ENCODE results near the gene CLDN19. TPM values are rescaled to one million over a fixed set of nuclear protein-coding genes. Genes with fewer than 3 reads are reported as not detected.
A peak's percentile ranks its signal among the peaks of the same experiment; 100 is the strongest.

Gene CLDN19
- total RNA-seq, 1 donor from 2014 or later, result 0.19 TPM

- no peaks in the 10 kb centered on the region for H3K9me3 ChIP-seq (ENCODE audit: low read depth)
- no peak overlapping the region for H3K9ac ChIP-seq
- H3K36me3 ChIP-seq, result no peaks in the 10 kb centered on the region
- H3K79me2 ChIP-seq (ENCODE audit: low read depth), result no peaks in the 10 kb centered on the region
- Mint-ChIP-seq H3K36me3 (peaks cover 36% of the 10 kb centered on the region), H3K9me3 (no peaks in the 10 kb centered on the region), H3K4me3 (no peak overlapping the region), H3K27ac (no peak overlapping the region), H3K27me3 (ENCODE audit: insufficient read depth, low read depth) (no peaks in the 10 kb centered on the region), H3K4me1 (no peaks in the 10 kb centered on the region)
- H4K20me1 ChIP-seq (ENCODE audit: low read depth), result peaks cover 6% of the 10 kb centered on the region
- H3K4me2 ChIP-seq, result no peak overlapping the region
- no peak overlapping the region for H2AFZ ChIP-seq (replicated peaks)
- no peak overlapping the region for H3K4me3 ChIP-seq
- no peak for TF ChIP-seq EZH2 (IDR thresholded peaks at IDR 0.05)
- TF ChIP-seq CTCF (IDR thresholded peaks at IDR 0.05), result no peak
- TF ChIP-seq EZH2phosphoT487 (IDR thresholded peaks at IDR 0.05), result no peak
- no peak overlapping the region for H3K27ac ChIP-seq
- H3F3A ChIP-seq (ENCODE audit: low read depth), result peaks cover 4% of the 10 kb centered on the region
- no peaks in the 10 kb centered on the region for H3K27me3 ChIP-seq
- DNase-seq (ENCODE audit: low spot score), result no peak
- H3K4me1 ChIP-seq, result no peaks in the 10 kb centered on the region
Observed at GRCh38 chr1:42780176-42780575, 40.1 kb upstream of the CLDN19 start.

GRCh38 chr1:42779725-42780124 is 39.7 kb upstream of the CLDN19 start:
- TF ChIP-seq EZH2 (IDR thresholded peaks at IDR 0.05) (no peak), EZH2phosphoT487 (IDR thresholded peaks at IDR 0.05) (no peak), CTCF (IDR thresholded peaks at IDR 0.05) (no peak)
- Mint-ChIP-seq H3K27me3 (ENCODE audit: insufficient read depth, low read depth) (no peaks in the 10 kb centered on the region), H3K27ac (no peak overlapping the region), H3K36me3 (peaks cover 40% of the 10 kb centered on the region), H3K4me1 (no peaks in the 10 kb centered on the region), H3K4me3 (no peak overlapping the region), H3K9me3 (no peaks in the 10 kb centered on the region)
- no peaks in the 10 kb centered on the region for H3K79me2 ChIP-seq (ENCODE audit: low read depth)
- H3K9ac ChIP-seq, result no peak overlapping the region
- H3K27me3 ChIP-seq, result no peaks in the 10 kb centered on the region
- no peak for DNase-seq (ENCODE audit: low spot score)
- peaks cover 6% of the 10 kb centered on the region for H4K20me1 ChIP-seq (ENCODE audit: low read depth)
- peaks cover 4% of the 10 kb centered on the region for H3F3A ChIP-seq (ENCODE audit: low read depth)
- no peak overlapping the region for H3K4me3 ChIP-seq
- H3K4me1 ChIP-seq, result no peaks in the 10 kb centered on the region
- H2AFZ ChIP-seq (replicated peaks), result no peak overlapping the region
- no peak overlapping the region for H3K27ac ChIP-seq
- no peaks in the 10 kb centered on the region for H3K9me3 ChIP-seq (ENCODE audit: low read depth)
- no peak overlapping the region for H3K4me2 ChIP-seq
- H3K36me3 ChIP-seq, result no peaks in the 10 kb centered on the region

- Histone ChIP-seq H2AFZ (replicated peaks) (no peak overlapping the region), H3K27ac (no peak overlapping the region), H4K20me1 (ENCODE audit: low read depth) (peaks cover 6% of the 10 kb centered on the region), H3K27me3 (no peaks in the 10 kb centered on the region), H3K36me3 (no peaks in the 10 kb centered on the region), H3K4me1 (no peaks in the 10 kb centered on the region), H3K9ac (no peak overlapping the region), H3K4me2 (no peak overlapping the region), H3K4me3 (no peak overlapping the region), H3K79me2 (ENCODE audit: low read depth) (peaks cover 1% of the 10 kb centered on the region), H3F3A (ENCODE audit: low read depth) (peaks cover 4% of the 10 kb centered on the region), H3K9me3 (ENCODE audit: low read depth) (no peaks in the 10 kb centered on the region)
- Mint-ChIP-seq H3K4me1 (no peaks in the 10 kb centered on the region), H3K27ac (no peak overlapping the region), H3K36me3 (peaks cover 40% of the 10 kb centered on the region), H3K4me3 (no peak overlapping the region), H3K27me3 (ENCODE audit: insufficient read depth, low read depth) (no peaks in the 10 kb centered on the region), H3K9me3 (no peaks in the 10 kb centered on the region)
- no peak for TF ChIP-seq EZH2phosphoT487 (IDR thresholded peaks at IDR 0.05)
- TF ChIP-seq CTCF (IDR thresholded peaks at IDR 0.05), result peak; percentile 84
- peak; percentile 72 for DNase-seq (ENCODE audit: low spot score)
Observed at GRCh38 chr1:42777852-42778251, 37.8 kb upstream of the CLDN19 start.

All from neural progenitor cell (in vitro differentiated cells).